ENCODE measurements around the gene ERCC5.

The ERCC5 gene

GRCh38 chr13:102845630-102846260 lies at the start of gene ERCC5:
ERCC5 (plus strand) TSS chr13:102846032; CDS start chr13:102846267, 235 bp downstream.
- DNase-seq: peak; percentile 93

DNA sequence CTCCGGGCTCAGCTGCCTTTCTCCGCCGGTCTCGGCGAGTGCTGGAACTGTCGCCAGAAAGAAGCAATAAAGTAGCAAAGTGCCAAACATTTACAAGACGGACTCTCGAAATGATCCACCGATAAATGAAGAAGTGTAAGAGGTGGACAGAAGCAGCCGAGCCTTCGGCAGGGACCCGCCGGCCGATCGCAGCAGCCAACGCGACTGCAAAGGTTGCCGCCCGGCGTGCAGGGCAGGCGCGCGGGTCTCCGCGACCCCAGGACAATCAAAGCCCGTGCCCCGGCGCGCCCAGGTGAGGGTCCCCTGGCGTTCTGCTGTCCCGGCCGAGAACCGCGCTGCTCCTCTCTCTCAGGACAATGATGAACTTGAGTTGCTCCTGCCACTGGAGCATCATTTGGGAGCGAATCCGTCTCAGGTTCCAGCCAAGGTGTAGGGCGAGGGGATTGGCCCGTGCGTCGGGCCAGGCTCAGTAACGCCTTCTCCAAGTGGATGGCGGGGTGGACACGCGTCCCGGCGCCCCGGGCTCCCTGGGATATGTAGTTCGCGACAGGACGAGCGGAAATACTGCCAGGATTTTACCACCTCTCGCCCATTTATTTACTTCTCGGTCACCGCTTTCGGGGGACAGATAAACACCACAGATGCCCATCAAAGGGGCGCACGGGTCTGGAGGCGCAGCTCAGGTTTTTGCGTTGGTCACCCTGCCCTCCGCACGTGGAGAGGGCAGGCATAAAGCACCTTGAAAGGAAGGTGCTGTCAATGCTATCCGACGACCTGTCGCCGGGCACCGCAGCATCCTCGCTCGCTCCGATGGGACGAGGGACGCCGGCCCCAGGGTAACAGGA lies 47.0 kb upstream of the ERCC5 start, which contains the start of the genes BIVM and POGLUT2:
Gene BIVM, plus strand, starts transcription at position 539 of the 845 bp plus-strand sequence. CDS start 8,149 bp downstream, outside the sequence.
Gene POGLUT2, minus strand, starts transcription at position 396 of the 845 bp plus-strand sequence. Its CDS starts 306 bp downstream, at position 90.
- peak; percentile 92 for DNase-seq

DNA sequence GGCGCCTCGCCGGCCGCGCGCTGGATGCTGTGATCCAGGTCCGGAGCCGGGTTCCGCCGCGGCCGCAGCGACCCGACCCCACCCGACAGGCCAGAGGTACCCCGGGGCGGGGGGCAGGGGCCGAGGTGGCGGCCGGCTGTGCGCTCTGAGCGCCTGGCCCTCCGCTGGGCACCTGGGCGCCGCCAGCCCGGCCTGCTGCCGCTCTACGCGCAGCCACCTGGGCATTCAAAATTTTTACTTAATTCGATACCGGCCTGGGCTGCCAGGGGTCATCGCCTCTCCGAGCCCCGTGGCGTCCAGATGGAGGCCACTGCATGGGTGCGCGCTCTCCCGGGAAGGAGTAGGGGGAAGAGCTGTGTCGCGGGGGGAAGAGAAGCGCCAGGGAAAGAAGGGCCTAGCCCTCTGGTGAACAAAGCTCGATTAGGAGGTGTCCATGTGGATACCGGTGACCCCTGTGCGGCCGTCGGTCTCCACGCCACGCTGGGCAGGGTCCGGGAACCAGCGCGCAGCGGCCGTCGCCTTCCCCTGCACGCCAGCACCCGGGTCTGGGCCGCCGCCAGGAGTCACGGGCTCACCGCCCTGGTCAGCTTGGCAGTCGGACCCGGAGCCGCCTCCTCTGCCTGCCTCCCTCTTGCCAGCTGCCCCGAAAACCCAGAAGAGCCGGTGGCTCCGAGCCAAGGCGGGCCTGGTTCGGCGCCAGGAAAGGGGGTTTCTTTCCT lies 46.2 kb upstream of the ERCC5 start:
- DNase-seq: no peak

GRCh38 chr13:102800145-102801041 lies 45.4 kb upstream of the ERCC5 start:
- DNase-seq: peak; percentile 77

GRCh38 chr13:102805680-102806079 lies 40.2 kb upstream of the ERCC5 start:
- no peak for DNase-seq

GRCh38 chr13:102807699-102808098 lies 38.1 kb upstream of the ERCC5 start:
- DNase-seq: no peak

GRCh38 chr13:102812611-102813287 lies 33.1 kb upstream of the ERCC5 start:
- no peak for DNase-seq

DNA sequence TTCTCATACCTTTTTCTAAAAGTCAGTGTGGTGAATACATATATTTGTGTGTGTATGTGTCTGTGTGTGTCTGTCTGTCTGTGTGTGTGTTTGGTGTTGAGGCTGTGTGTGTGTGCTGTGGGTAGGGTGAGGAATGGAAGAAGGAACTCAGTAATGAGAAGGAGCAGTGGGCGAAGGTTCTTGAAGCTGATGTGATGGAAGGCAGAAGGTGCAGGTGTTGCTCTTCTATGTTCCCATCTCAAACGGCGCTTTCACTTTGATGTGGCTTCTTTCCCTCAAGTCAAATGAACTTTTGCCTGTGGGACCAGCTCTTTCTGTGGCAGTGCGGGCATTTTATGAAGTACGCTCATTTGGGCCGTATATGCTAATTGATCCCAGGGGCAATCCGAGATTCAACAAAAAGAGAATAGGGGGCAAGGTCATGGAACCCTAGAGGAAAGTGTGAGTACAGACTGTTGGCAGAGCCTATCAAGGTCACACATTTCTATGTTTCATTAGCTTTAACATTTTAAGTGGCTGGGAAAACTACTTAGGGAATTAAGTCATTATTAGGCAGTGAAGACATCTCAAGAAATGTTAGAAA lies 31.7 kb upstream of the ERCC5 start:
- DNase-seq: no peak

DNA sequence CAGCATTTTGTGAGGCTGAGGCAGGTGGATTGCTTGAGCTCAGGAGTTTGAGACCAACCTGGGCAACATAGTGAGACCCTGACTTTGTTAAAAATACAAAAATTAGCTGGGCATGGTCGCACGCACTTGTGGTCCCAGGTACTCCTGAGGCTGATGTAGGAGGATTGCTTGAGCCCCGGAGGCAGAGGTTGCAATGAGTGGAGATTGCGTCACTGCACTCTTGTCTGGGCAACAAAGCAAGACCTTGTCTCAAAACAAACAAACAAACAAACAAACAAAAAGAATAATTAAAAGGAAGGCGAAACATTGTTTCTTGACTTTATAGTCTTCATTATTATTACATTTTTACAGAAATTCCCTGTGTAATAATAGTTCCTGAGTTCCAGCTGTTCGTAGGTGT lies 31.0 kb upstream of the ERCC5 start:
- DNase-seq: no peak

DNA sequence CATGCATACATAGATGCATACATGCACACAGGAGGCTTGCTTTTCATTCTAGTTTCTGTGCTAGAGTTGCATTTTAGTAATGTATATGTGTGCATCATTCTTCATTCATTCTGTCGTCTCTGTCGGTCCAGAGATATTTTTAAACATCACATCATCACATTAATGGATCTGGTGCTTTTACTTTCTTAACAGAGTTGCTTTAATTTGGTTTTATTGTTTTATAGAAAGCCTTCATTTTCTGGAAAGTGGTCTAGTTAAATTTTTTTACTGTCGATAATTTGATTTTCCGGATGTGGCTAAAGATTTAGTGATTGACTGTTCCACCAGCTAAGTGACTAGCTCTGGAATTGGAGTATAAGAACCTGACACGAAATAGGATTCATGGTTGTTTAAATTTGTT lies 30.0 kb upstream of the ERCC5 start:
- DNase-seq: no peak

DNA sequence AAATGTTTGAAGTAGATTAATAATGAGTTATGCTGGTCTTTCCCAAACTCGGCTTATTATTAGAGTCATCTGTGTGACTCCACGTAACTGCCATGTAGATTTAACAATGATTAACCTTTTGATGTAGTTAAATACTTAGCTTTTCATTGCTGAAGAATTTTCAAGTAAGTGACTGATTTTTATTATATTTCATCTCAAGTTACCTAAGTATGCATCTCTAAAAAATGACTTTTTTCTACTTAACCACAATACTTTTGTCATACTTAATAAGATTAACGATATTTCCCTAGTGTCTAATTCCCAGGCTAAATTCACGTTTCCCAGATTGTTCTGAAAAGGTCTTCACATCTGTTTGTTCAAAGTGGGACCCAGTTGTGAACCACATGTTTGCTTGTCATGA lies 29.1 kb upstream of the ERCC5 start:
- DNase-seq: no peak

GRCh38 chr13:102817241-102817640 lies 28.6 kb upstream of the ERCC5 start:
- no peak for DNase-seq

DNA sequence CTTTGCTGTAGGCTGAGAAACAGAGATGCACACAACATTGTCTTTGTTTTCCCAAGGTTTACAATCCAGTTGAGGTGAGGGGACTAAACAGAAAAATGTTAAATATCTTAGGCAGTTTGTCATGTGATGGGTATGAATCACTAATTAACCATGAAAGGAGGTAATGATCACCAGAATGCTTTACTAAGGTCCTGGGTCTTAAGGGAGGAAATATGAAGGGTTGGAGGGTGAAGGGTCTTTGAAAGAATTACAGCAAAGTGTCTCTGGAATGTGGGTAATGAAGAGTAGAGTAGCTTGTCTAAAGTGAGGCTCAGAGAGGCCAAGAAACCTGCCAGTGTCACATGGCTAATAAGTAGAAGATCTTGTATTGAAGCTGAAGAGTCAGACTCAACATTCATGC lies 27.9 kb upstream of the ERCC5 start:
- DNase-seq: no peak

- no peak for DNase-seq
Observed at GRCh38 chr13:102825400-102825799, 20.4 kb upstream of the ERCC5 start.

DNA sequence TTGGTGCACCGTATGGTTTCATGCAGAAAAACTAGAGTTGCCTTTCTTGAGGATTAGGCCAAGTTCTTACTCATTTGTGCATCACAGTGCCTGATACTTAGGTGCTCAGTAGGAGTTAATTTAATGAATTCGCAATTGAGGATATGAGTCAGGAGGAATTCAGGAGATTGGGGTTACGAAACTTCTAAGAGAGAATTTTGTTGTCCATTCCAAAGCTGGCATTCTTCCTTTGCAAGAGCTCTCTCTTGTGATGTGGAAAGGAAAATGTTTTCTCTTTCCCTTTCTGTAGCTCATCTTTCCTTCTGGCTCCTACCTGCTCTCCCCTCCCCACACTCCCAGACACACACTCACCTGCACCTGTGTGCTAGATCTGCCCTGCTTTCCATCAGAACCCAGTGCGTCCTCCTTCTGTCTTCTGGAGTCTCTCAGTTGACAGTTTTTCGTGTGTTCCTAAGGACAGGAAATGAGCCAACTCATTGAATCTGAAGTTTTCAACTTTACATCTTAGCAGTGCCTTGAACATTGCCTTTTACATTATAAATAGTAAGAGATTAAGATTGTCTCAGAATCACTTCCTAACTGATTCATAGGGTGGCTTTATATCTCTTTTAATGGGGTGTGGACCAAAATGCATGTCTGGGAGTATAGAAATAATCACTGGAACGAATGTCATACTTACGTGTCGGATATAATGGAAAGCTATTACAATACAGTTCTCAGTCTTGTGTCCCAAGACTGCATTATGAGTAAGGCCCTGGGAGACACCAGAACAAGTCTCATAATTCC lies 19.7 kb upstream of the ERCC5 start:
- no peak for DNase-seq

DNA sequence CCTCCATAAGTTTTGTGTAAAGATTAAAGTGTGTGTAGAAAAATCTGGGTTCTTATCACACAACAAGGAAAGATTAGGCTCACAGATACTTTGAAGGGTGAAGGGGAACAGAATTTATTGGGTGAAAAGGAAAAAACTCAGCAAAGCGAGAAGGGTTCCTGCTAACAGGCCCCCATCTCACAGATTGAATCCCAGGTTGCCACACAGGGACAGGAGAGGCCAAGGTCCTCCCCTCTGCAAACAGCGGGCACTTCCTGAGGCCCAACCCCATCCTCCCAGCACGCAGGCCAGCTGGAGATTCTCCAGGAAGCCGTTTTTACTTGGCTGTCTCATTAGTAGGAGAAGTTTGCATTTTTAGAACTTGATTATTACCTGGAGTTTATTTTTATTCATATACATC lies 15.2 kb upstream of the ERCC5 start:
- DNase-seq: no peak

DNA sequence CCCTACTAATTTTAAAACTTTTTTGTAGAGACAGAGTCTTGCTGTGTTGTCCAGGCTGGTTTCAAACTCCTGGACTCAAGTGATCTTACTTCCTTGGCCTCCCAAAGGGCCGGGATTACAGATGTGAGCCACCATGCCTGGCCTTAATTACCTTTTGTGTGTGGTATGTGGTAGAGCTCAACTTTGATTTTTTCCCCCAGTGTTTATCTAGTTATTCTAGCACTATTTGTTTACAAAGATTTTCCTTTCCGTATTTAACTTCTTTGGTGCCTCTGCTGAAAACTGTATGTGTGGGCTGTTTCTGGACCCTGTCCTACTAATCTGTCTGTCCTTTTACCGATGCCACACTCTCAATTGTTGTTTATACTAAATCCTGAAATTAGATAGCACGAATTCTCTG lies 9.4 kb upstream of the ERCC5 start:
- DNase-seq: no peak

DNA sequence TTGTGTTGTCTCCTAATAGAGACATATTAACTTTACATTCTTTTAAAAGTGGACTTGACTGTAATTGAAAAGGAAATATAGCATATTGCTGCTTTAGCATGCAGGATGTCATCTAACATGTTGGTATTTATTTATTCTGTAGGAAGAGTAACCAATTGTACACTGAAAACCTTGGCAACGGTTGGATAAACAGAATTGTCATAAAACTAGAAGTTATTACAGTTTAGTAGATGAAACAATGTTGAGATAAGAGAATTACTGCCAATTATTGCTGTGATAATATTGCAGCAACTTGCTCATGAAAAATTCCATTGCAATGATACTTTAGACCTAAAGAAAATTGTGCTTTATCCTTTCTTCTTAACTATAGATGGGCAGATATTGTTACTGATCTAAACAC lies 7.6 kb upstream of the ERCC5 start:
- no peak for DNase-seq

DNA sequence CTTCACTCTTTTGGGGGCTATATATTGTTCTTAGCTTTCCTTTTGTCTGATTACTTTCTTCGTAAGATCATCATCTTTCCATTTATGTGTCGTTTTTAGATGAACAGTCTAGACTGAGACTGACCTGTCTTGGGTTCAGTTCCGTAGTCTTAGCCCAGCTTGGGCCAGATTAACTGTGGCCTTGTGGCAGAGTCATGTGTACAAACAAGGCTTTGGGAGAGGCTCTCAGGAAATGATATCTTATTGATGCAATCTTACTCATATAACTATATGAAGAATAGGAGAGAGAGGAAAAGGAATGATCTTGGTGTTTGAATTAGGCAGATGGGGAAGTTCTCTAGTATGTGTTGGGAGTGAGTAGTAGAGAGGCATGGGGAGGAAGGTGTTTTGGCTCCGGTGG lies 6.8 kb upstream of the ERCC5 start:
- DNase-seq: no peak

GRCh38 chr13:102839462-102839861 lies 6.4 kb upstream of the ERCC5 start:
- DNase-seq: no peak

- no peak for DNase-seq
Observed at GRCh38 chr13:102845289-102845629, 573 bp upstream of the ERCC5 start.
